Mammary epithelial cell (primary cell): ENCODE measurements around the gene ZNF555.

Experiments
- CTCF ChIP-seq, 2 donors: IDR thresholded peaks in 1 of 2; conservative IDR thresholded peaks in 1 of 2; 2 replicates each; pipeline ENCODE4 v1.5.1; 2011 to 2012; ENCODE audit warnings: inconsistent platforms in 2 of 2, low read length in 2 of 2, mild to moderate bottlenecking in 2 of 2, control low read depth in 1 of 2, low read depth in 1 of 2; ENCODE audit not compliant: insufficient read depth in 1 of 2; ENCODE audit errors: extremely low read depth in 1 of 2
- EZH2 ChIP-seq: IDR thresholded peaks from 2 replicates; pipeline ENCODE4 v1.6.1; 2012; ENCODE audit warnings: low read length, inconsistent platforms, borderline replicate concordance

- no peak for TF ChIP-seq CTCF (conservative IDR thresholded peaks at IDR 0.05 in 1 of 2, IDR thresholded peaks at IDR 0.05 in 1 of 2; ENCODE audit: extremely low read depth in 1 of 2, insufficient read depth in 1 of 2, low read depth in 1 of 2, low read length in 2 of 2)
- TF ChIP-seq EZH2, result no peak
Measured at GRCh38 chr19:2841855-2842574, 740 bp downstream of the ZNF555 start.
